HG02884 (cell line): Measurements from ENCODE around the gene BMPER.
"Not testable (repeated sequence)": the region's sequence is repeated elsewhere in the genome, so short reads cannot be mapped to it uniquely, and the experiment has no call there.

ENCODE experiments used
- ATAC-seq: cut with Tn5 transposase; IDR thresholded peaks from one replicate; pipeline ENCODE4 v1.9.1; 2021; ENCODE audit warnings: mild to moderate bottlenecking, moderate library complexity; ENCODE audit not compliant: unreplicated experiment

The BMPER gene

DNA sequence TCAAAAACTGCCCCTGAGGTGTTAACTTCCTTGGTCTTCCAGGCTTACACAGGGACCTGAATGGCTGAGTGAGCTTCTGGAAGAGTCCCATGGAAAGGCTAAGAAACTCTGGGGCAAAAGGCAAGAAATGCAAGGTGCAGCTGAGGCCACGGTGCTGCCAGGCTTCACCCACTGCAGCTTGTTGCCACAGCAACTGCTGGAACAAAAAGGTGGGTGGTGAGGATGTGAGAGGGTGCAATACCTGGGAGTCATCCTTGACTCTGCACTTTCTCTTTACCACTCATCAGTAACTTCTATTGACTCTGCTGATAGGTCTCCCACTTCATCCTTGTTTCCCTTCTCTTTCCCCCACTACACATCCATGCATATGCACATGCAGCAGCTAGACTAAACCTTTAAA lies 258.6 kb downstream of the BMPER start:
- no peak for ATAC-seq

DNA sequence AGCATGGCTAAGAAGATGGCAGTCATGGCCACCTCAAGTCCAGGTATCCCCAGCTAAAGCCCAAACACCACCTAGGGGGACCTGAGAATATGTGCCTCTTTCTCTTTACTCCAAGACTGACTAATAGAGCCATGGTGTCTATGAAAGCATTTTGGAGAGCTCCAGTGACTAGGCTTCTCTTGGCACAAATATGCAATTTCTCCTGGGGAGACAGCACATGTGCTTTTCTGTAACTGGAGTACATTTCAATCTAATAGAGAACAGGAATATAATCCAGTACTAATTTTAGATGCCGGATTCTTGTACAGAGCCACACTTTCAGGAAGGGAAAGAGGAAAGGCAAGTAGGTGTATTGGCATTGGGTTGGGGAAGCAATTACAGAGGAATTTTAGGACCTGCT lies 260.1 kb downstream of the BMPER start:
- ATAC-seq, result no peak

DNA sequence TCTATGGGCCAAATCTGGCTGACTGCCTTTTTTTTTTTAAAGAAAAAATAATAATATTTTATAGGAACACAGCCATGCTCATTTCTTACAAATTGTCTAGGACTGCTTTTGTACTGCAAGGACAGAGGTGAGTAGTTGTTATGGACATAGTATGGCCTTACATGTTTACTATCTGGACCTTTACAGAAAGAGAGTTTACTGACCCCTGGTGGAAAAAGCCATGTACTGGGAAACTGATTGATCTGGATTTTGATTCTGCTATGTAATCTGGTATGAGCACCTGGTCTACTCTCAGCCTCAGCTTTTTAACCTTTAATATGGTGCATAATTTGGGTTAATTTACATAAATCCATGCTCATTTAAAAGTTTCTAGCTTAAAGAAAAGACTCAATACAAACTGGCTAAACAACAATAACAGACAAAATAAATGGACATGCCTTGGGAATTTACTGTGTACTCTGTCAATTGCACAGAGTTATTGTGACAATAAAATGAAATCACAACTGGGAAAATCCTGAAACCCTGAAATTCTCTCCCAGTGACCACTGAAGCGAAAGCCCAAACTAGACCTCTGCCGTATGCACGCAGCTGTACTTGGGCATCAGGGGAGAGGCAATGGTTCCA lies 260.7 kb downstream of the BMPER start:
- no peak for ATAC-seq

DNA sequence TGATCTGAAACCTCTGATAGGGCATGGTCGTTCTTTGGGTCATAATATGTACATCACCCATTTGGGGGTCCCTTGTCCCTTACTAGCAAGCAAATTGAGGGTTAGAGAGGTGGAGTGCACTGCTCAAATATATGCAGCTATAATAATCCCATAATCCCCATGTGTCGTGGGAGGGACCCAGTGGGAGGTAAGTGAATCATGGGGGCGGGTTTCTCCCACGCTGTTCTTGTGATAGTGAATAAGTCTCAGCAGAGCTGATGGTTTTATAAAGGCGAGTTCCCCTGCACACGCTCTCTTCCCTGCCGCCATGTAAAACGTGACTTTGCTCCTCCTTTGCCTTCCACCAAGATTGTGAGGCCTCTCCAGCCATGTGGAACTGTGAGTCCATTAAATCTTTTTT lies 262.7 kb downstream of the BMPER start:
- no peak for ATAC-seq

DNA sequence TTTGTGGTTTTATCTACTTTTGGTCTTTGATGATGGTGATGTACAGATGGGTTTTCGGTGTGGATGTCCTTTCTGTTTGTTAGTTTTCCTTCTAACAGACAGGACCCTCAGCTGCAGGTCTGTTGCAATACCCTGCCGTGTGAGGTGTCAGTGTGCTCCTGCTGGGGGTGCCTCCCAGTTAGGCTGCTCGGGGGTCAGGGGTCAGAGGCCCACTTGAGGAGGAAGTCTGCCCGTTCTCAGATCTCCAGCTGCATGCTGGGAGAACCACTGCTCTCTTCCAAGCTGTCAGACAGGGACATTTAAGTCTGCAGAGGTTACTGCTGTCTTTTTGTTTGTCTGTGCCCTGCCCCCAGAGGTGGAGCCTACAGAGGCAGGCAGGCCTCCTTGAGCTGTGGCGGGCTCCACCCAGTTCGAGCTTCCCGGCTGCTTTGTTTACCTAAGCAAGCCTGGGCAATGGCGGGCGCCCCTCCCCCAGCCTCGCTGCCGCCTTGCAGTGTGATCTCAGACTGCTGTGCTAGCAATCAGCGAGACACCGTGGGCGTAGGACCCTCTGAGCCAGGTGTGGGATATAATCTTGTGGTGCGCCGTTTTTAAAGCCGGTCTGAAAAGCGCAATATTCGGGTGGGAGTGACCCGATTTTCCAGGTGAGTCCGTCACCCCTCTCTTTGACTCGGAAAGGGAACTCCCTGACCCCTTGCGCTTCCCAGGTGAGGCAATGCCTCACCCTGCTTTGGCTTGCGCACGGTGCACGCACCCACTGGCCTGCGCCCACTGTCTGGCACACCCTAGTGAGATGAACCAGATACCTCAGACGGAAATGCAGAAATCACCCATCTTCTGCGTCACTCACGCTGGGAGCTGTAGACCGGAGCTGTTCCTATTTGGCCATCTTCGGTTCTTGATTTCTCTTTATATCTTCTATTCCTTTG lies 269.6 kb downstream of the BMPER start:
- not testable (repeated sequence) for ATAC-seq

DNA sequence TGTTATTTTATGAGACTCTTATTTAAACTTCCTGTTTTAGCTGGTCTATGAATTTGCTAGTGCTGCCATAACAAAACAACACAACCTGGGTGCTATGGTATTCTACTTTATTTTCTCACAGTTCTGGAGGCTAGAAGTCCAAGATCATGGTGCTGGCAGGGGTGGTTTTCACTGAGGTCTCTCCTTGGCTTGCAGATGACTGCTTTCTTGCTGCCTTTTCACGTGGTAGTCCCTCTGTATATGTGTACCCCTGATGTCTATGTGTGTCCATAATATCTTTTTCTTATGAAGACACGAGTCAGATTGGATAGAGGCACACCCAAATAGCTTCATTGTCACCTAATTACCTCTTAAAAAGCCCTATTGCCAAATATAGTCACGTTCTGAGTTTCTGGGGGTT lies 270.5 kb downstream of the BMPER start:
- no peak for ATAC-seq

DNA sequence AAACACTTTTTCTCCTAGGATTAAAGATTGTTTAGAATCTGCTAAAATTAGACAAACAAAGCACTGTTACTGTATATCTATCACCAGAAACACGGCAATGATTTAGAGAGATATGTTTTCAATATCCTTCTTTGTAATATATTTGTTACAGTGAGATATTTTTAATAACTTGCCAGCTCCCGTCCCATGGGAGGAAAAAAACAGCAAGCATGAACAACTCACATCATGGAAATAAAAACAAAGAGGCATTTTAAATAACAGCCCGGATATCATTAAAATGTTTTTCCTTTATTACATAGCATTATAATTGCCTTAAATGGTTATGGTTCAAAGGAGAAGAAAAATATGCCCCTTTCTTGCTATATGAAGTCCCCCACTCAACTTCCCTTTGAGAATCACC lies 272.1 kb downstream of the BMPER start:
- ATAC-seq, result no peak

DNA sequence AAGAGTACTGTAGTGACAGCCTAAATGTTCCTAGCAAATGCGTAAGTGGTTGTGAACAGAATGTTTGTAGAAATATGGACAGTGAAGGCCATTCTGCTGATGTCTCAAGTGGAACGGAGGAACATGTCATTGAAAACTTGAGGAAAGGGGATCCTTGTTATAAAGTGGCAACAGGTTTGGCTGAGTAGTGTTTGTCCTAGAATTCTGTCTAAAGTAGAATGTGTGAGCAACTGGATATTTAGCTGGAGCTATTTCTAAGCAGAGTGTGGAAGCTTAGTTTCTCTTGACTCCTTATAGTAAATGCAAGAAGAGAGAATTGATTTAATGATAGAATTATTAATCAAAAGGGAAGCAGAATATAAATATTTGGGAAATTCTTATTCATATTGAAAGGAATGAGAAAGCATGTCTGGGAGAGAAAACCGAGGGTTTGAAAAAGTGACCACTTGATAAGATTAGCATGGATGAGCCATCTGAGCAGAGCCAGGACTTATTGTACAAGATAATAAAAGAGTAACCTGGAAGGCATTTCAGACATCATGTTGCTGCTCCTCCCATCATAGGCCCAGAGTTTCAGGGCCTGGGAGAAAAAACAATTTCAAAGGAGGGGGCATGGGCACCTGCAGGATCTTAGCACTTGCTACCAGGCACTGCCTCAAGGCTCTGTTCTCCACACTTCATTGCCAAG lies 276.1 kb downstream of the BMPER start:
- ATAC-seq, result no peak

DNA sequence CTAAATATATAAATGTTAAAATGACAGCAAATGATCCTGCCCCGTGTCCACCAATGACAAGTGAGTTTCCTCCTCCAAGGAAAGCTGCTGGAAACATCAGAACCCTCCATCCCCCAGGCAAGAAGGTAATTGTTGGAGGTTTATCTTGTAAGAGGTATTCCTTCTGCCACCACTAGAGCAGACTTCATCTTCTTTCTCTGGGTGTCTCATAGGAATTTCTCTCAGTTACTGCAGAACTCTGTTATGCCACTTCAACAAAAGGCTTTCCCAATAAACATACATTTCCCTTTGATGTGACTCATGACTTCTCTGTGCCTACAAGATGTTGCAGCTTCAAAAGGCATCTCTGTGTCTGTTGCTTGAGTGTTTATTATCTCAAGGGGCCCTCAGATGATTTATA lies 279.1 kb downstream of the BMPER start:
- ATAC-seq, result no peak

DNA sequence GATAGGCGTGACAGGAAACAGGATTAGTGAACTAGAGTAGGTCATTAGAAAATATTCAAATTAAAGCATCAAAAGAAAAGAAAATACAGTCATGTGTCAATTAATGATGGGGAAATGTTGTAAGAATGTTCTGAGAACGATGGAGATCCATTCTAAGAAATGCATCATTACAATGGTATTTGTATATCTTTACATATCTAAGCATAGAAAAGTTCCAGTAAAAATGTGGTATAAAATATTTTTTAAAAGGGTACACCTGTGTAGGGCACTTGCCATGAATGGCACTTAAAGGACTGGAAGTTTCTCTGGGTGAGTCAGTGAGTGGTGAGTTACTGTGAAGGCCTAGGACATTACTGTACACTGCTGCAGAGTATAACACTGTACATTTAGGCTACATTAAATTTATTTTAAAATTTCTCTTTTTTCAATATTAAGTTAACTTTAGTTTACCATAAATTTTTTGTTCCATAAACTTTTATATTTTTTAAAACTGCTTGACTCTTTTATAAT lies 282.5 kb downstream of the BMPER start:
- ATAC-seq, result no peak

DNA sequence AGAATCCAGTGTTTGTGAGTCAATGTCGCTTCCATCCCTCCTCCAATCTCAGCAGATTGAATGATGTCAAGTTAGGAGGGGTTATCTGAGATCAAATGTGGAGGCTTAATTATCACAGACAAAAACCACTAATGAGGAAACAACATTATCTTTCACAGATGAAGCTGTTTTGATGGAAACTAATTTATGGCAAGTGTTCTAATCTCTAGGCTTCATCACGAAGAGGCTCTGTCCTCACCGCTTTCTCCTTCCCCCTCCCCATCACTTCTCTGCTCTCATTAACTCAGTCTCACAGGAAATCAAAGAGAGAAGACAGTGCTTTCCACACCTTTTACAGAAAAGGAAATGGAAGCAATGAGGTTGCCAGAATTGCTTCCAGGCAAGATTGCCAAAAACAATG lies 283.7 kb downstream of the BMPER start:
- ATAC-seq, result no peak

DNA sequence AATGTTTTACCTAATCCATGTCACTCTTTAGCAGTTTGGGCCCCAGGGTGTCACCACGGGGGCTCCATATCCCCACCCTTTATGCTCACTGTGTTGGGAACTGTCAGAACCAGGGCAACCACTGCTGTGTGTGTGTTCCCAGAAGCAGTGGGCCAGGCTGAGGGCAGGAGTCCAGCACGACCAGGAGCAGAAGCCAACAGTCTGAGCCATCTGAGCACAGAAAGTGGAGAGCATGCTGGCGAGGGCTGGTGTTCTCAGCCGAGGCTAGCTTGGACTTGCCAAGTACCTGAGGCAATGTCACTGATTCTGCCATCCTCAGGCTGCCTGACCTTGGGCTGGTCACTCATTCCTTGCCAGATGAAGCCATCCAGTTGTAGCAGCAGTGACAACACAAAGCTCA lies 285.0 kb downstream of the BMPER start:
- no peak for ATAC-seq

DNA sequence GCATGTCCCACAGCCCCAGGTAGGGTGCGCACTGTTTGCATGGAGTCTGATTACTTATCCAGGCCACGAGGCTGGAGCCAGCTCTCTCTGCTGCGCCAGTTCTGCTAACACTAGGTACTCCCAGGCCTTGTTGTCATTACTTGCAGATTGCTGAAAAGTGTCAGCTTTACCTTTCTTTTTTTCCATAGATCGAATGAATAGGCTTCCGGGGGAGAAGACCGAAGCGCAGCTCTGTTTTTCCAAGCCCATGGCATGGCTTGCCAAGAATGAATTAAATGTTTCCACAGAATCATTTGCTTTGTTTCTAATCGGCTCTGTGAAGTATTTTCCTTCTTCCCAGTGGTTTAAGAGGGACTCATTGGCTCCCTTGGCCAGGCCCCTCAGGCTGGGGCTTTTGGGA lies 285.8 kb downstream of the BMPER start:
- no peak for ATAC-seq

DNA sequence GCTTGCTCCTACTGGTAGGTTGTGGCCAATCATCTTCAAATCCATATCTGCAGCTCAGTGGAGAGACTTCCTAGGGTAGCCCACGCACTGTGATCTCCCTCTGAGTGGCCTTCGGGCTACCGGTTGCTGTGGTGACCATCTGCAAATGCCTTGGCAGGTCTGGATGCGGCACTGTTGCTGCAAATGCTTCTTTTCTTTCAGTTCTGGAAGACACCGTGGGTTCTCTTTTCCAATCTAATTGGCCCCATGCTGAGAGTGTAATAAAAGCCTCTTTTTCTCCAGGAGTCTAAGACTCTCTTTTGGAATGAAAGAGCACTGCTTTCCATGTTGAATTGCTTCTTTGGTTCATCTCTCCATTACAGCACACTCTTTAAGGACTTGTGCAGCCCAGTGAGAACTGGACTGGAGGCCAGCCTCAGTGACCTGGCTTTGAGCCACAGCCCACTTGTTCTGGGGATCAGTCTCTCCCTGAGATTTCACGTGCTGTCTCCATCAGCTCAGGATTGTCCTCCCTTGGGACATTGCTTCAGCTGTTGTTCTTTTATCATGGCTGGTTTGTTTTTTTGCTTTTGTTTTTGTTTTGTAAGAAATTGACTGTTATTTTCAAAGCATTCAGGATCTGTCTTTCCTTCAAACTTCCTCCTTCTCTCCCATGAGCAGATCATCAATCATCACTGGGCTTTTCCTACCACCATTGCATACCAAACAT lies 286.6 kb downstream of the BMPER start:
- no peak for ATAC-seq

DNA sequence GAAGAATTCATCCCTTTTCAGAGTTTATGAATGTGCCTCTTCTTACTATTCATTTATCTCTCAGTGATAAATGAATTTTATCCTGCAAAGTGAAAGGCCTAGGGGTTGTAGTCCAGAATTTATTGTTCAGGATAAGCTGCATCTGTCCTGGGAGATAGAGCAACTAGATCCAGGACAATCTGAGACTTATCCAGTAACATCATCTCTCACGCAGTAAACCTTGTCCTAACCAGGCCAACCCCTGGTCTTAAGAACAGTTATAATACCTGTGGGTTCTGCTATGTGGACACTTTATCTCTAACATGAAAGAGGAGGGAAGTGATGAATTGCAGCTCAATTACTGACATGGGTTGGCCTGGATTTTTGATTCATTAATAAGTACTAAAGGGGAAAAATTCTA lies 287.6 kb downstream of the BMPER start:
- ATAC-seq, result no peak

DNA sequence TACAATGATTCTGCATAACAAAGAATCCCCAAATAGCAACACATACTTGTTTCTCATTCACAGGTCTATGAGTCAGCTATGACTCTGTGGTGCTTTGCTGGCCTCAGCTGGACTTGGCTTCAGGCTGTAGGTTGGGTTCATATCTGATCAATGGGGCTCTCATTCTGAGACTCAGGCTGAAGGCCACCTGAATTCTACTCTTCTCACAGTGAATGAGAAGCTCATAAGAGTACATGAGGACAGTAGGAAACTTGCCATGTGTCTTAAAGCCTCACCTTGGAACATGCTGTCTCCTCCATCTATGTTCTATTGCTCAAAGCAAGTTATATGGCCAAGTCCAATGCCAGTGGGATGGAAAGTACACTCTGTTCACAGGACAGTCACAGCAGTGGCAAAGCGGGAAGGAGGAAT lies 292.9 kb downstream of the BMPER start:
- ATAC-seq, result no peak
